Mesodermal cell (in vitro differentiated cells): Measurements from ENCODE around the gene APOBR.

ENCODE experiments used
- H3K27ac ChIP-seq: 2 replicates; pipeline ENCODE4 v1.7.0; 2013; ENCODE audit warnings: mild to moderate bottlenecking, low read depth, low read length, moderate library complexity; ENCODE audit not compliant: severe bottlenecking
- H3K36me3 ChIP-seq: 2 replicates; pipeline ENCODE4 v1.7.1; 2013; ENCODE audit warnings: mild to moderate bottlenecking, low read length, moderate library complexity; ENCODE audit not compliant: control insufficient read depth, insufficient read depth
- H3K4me1 ChIP-seq: one replicate; pipeline ENCODE4 v1.7.1; 2013; ENCODE audit warnings: mild to moderate bottlenecking, low read length; ENCODE audit not compliant: insufficient read depth, control insufficient read depth, poor library complexity, severe bottlenecking
- H3K4me3 ChIP-seq: 2 replicates; pipeline ENCODE4 v1.7.0; 2013; ENCODE audit warnings: low read length, control low read depth, mild to moderate bottlenecking; ENCODE audit not compliant: insufficient read depth, poor library complexity, severe bottlenecking; ENCODE audit errors: extremely low read depth
- H3K9me3 ChIP-seq: 2 replicates; pipeline ENCODE4 v1.7.1; 2013; ENCODE audit warnings: mild to moderate bottlenecking, low read length, moderate library complexity; ENCODE audit not compliant: control insufficient read depth
- WGBS, 2 experiments: methylation state at CpG; one replicate each; pipeline ENCODE4 v1.1.5; 2013; ENCODE audit warnings: missing lambda C conversion rate in 2 of 2; ENCODE audit not compliant: insufficient coverage in 2 of 2; 5-methylcytosine and 5-hydroxymethylcytosine counted together

APOBR gene

GRCh38 chr16:28491230-28491969 lies 3.0 kb upstream of the APOBR start:
- peak overlapping the region; percentile 94 for H3K4me3 ChIP-seq
- WGBS, 2 experiments = 1% methylated on average over 30 of the region's 42 CpGs
- peak overlapping the region; percentile 99 for H3K27ac ChIP-seq
- H3K4me1 ChIP-seq = no peaks in the 10 kb centered on the region
- no peaks in the 10 kb centered on the region for H3K9me3 ChIP-seq
- H3K36me3 ChIP-seq = peaks cover 4% of the 10 kb centered on the region

- Histone ChIP-seq H3K36me3 (peaks cover 4% of the 10 kb centered on the region), H3K9me3 (no peaks in the 10 kb centered on the region), H3K27ac (peak within 1 kb of the TSS; percentile 99), H3K4me3 (peak within 1 kb of the TSS; percentile 94), H3K4me1 (no peaks in the 10 kb centered on the region)
- 0 to 1% methylated on average over 15 of the region's 21 CpGs for WGBS, 2 experiments
These were observed 2.4 kb upstream of the APOBR start, which contains the start of gene CLN3 for GRCh38 chr16:28491970-28492474. Gene CLN3 (minus strand): TSS chr16:28492074. CDS start chr16:28491759, 315 bp downstream.

GRCh38 chr16:28492511-28492910 lies 1.9 kb upstream of the APOBR start:
- Histone ChIP-seq H3K36me3 (peaks cover 4% of the 10 kb centered on the region), H3K4me1 (no peaks in the 10 kb centered on the region), H3K27ac (peak overlapping the region; percentile 99), H3K4me3 (peak overlapping the region; percentile 94), H3K9me3 (no peaks in the 10 kb centered on the region)
- WGBS, 2 experiments = 80 to 83% methylated on average over 1 to 2 of the region's 4 CpGs

GRCh38 chr16:28495098-28495793 lies 803 bp downstream of the APOBR start:
- Histone ChIP-seq H3K4me1 (no peaks in the 10 kb centered on the region), H3K27ac (no peak overlapping the region), H3K36me3 (no peaks in the 10 kb centered on the region), H3K4me3 (no peak overlapping the region), H3K9me3 (no peaks in the 10 kb centered on the region)
- WGBS, 2 experiments = 90 to 92% methylated on average over 9 to 10 of the region's 13 CpGs

GRCh38 chr16:28495795-28496749 lies 1.6 kb downstream of the APOBR start:
- Histone ChIP-seq H3K9me3 (no peaks in the 10 kb centered on the region), H3K27ac (no peak overlapping the region), H3K4me3 (no peak overlapping the region), H3K4me1 (no peaks in the 10 kb centered on the region), H3K36me3 (no peaks in the 10 kb centered on the region)
- WGBS, 2 experiments = 92 to 94% methylated on average over 11 to 19 of the region's 20 CpGs

- H3K36me3 ChIP-seq = no peaks in the 10 kb centered on the region
- 90% methylated on average over 18 to 19 of the region's 19 CpGs for WGBS, 2 experiments
These were observed 2.4 kb downstream of the APOBR start for GRCh38 chr16:28496844-28497243.

GRCh38 chr16:28497386-28497785 lies 2.9 kb downstream of the APOBR start:
- 96 to 97% methylated on average over 9 of the region's 9 CpGs for WGBS, 2 experiments
- no peak overlapping the region for H3K4me3 ChIP-seq

More at GRCh38 chr16:28496844-28497243, 2.4 kb downstream of the APOBR start:
- Histone ChIP-seq H3K4me3 (no peak overlapping the region), H3K4me1 (no peaks in the 10 kb centered on the region), H3K27ac (no peak overlapping the region), H3K9me3 (no peaks in the 10 kb centered on the region)

GRCh38 chr16:28497861-28498599 lies 3.6 kb downstream of the APOBR start:
- no peaks in the 10 kb centered on the region for H3K36me3 ChIP-seq
- no peaks in the 10 kb centered on the region for H3K4me1 ChIP-seq
- no peaks in the 10 kb centered on the region for H3K9me3 ChIP-seq
- WGBS, 2 experiments = 87 to 90% methylated on average over 32 to 33 of the region's 33 CpGs
- no peak overlapping the region for H3K27ac ChIP-seq
- no peak overlapping the region for H3K4me3 ChIP-seq

More at GRCh38 chr16:28497386-28497785, 2.9 kb downstream of the APOBR start:
- no peaks in the 10 kb centered on the region for H3K36me3 ChIP-seq
- no peaks in the 10 kb centered on the region for H3K4me1 ChIP-seq
- H3K27ac ChIP-seq = no peak overlapping the region
- H3K9me3 ChIP-seq = no peaks in the 10 kb centered on the region

GRCh38 chr16:28498666-28499381 lies 4.4 kb downstream of the APOBR start:
- Histone ChIP-seq H3K4me1 (no peaks in the 10 kb centered on the region), H3K36me3 (no peaks in the 10 kb centered on the region), H3K9me3 (no peaks in the 10 kb centered on the region), H3K27ac (no peak overlapping the region), H3K4me3 (no peak overlapping the region)
- WGBS, 2 experiments = 79 to 86% methylated on average over 12 of the region's 15 CpGs
